ENCODE measurements around the gene LRRC4. TPM values are rescaled to one million over a fixed set of nuclear protein-coding genes. Genes with fewer than 3 reads are reported as not detected.

Gene LRRC4
- polyA plus RNA-seq, 1 of the 3 experiments (the other 2 are of a cell fraction): 0.44 TPM

DNA sequence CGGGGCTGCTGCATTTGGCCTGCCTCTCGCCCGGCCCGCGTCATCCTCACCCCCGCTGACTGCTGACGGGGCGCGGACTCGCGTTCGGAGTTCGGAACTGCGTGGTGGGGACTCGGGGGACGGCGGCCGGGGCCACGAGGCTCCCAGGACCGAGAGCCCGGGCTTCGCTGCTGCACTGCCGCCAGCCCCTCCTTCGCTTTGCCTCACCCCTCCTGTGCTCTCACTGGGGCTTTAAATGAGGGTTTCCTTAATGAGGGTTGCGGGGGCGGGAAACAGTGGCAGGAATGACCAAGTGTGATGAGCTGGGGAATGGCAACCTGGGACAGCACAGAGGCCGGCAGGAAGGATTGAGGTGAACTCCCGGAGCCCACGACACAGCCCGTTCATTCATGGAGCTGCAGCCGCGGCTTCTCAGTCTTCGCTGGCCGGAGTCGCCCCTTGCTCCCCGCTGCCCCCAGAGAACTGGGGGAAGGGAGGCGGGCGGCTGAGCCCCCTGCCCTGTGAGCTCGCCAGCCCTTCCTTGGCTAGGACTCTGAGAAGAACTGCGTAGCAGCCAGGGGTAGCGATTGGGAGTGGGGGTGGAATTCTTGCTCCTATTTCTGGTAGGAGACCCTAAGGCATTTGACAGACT lies 1.5 kb upstream of the LRRC4 start:
- no peaks in the 10 kb centered on the region for H3K27me3 ChIP-seq (ENCODE audit: insufficient read depth)
- H3F3A ChIP-seq (replicated peaks; ENCODE audit: insufficient read depth): no peaks in the 10 kb centered on the region
- no peak overlapping the region for H2AFZ ChIP-seq (ENCODE audit: low read depth)
- H3K79me2 ChIP-seq (ENCODE audit: insufficient read depth): peaks cover 5% of the 10 kb centered on the region; the same call in 1 of the 2 replicates
- no peak for DNase-seq
- peak overlapping the region; percentile 80; the same call in 1 of the 2 replicates for H3K4me2 ChIP-seq
- ChIA-PET POLR2A (interaction anchor here (0.9 kb wide), 1 partner anchor 9 kb away, joined by 3 read pairs; no protein-coding TSS in a partner anchor), CTCF (interaction anchor here (0.7 to 8.7 kb wide), 13 partner anchors 8 to 324 kb away, joined by 3 to 165 read pairs (median 4); no protein-coding TSS in a partner anchor)
- peaks cover 82% of the 10 kb centered on the region for H4K20me1 ChIP-seq (ENCODE audit: insufficient read depth)
- H3K36me3 ChIP-seq (replicated peaks in 1 of 2; ENCODE audit: control insufficient read depth in 1 of 2, insufficient read depth in 2 of 2, low read length in 1 of 2): peaks cover 0 to 15% of the 10 kb centered on the region in 2 experiments
- H3K27ac ChIP-seq (ENCODE audit: low read depth in 2 of 2, low read length in 1 of 2): no peak overlapping the region
- H3K9me3 ChIP-seq: no peaks in the 10 kb centered on the region
- no peak overlapping the region for H3K9ac ChIP-seq
- TF ChIP-seq, protein P1, sequence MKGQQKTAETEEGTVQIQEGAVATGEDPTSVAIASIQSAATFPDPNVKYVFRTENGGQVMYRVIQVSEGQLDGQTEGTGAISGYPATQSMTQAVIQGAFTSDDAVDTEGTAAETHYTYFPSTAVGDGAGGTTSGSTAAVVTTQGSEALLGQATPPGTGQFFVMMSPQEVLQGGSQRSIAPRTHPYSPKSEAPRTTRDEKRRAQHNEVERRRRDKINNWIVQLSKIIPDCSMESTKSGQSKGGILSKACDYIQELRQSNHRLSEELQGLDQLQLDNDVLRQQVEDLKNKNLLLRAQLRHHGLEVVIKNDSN (IDR thresholded peaks at IDR 0.05; ENCODE audit: borderline replicate concordance, low read depth): no peak
- TF ChIP-seq FOXJ3 (CRISPR knock-in tag; IDR thresholded peaks at IDR 0.05) (no peak), ELF1 (IDR thresholded peaks at IDR 0.05) (no peak), EZH2phosphoT487 (IDR thresholded peaks at IDR 0.05; ENCODE audit: borderline replicate concordance, low read depth) (no peak), RAD21 (IDR thresholded peaks at IDR 0.05; ENCODE audit: low read length) (no peak), YY1 (IDR thresholded peaks at IDR 0.05; ENCODE audit: low read depth) (no peak), MXI1 (IDR thresholded peaks at IDR 0.05; ENCODE audit: low read depth, low read length) (no peak)
- TF ChIP-seq, protein P2, sequence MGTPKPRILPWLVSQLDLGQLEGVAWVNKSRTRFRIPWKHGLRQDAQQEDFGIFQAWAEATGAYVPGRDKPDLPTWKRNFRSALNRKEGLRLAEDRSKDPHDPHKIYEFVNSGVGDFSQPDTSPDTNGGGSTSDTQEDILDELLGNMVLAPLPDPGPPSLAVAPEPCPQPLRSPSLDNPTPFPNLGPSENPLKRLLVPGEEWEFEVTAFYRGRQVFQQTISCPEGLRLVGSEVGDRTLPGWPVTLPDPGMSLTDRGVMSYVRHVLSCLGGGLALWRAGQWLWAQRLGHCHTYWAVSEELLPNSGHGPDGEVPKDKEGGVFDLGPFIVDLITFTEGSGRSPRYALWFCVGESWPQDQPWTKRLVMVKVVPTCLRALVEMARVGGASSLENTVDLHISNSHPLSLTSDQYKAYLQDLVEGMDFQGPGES (IDR thresholded peaks at IDR 0.05; ENCODE audit: low read depth, low read length): no peak
- H3K4me3 ChIP-seq (ENCODE audit: low read depth in 2 of 2, low read length in 1 of 2): peak overlapping the region; percentile 10 to 62; a peak in 3 of 4 replicates
- H3K4me1 ChIP-seq (ENCODE audit: control insufficient read depth in 1 of 2, insufficient read depth in 2 of 2, low read depth in 1 of 2, low read length in 1 of 2): peaks cover 0 to 12% of the 10 kb centered on the region in 2 experiments; a peak in 2 of 4 replicates
- 65% methylated on average over 25 of the region's 41 CpGs for WGBS (ENCODE audit: low lambda C conversion rate)
- H3K9me2 ChIP-seq: no peaks in the 10 kb centered on the region

DNA sequence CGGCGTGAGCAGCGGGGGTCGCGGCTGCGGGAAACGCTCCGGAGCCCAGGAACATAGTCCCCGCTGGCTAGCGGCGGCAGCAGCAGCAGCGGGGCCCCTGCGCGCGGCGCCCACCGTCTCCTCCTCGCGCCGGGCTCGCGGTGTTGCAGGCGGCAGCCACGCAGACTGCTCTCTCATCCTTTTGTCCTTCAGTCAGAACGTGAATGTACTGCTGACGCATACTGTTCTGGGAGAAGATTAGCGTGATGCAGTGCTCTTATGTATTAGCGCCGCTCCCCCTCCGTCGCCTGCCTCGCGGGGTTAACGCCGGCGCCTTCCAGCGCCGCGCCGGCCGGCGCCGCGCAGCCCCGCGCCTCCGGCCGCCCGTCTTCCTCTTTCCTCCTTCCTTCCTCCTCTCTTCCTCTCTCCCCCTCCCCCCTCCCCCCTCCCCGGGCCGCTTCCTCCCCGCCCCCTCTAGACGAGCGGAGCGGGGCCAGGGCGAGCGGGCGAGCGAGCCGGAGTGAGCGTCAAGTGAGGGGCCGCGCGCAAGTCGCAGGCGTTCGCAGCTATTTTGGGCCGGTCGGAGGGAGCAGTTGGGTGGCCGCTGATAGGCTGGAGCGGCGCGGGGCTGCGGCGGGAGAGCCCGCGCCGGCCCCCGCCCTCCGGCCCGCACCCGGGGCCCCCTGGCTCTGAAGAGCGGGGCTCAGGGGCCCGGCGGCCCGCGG lies 816 bp upstream of the LRRC4 start:
- ChIA-PET POLR2A (interaction anchor here (0.9 kb wide), 1 partner anchor 8 kb away, joined by 3 read pairs; no protein-coding TSS in a partner anchor), CTCF (interaction anchor here (1.0 to 8.7 kb wide), 12 partner anchors 8 to 323 kb away, joined by 3 to 165 read pairs (median 8); no protein-coding TSS in a partner anchor)
- H3K79me2 ChIP-seq (ENCODE audit: insufficient read depth): peaks cover 9% of the 10 kb centered on the region; the same call in 1 of the 2 replicates
- no peaks in the 10 kb centered on the region for H3K9me2 ChIP-seq
- peaks cover 78% of the 10 kb centered on the region for H4K20me1 ChIP-seq (ENCODE audit: insufficient read depth)
- H2AFZ ChIP-seq (ENCODE audit: low read depth): no peak overlapping the region
- no peaks in the 10 kb centered on the region for H3K9me3 ChIP-seq
- peak overlapping the region in 1 of 2 experiments; percentile 51; a peak in 2 of 4 replicates for H3K27ac ChIP-seq (ENCODE audit: low read depth in 2 of 2, low read length in 1 of 2)
- no peak overlapping the region for H3K9ac ChIP-seq
- no peaks in the 10 kb centered on the region for H3F3A ChIP-seq (replicated peaks; ENCODE audit: insufficient read depth)
- peaks cover 0 to 15% of the 10 kb centered on the region in 2 experiments for H3K36me3 ChIP-seq (replicated peaks in 1 of 2; ENCODE audit: control insufficient read depth in 1 of 2, insufficient read depth in 2 of 2, low read length in 1 of 2)
- WGBS (ENCODE audit: low lambda C conversion rate): 14% methylated on average over 47 of the region's 87 CpGs
- H3K4me3 ChIP-seq (ENCODE audit: low read depth in 2 of 2, low read length in 1 of 2): peak overlapping the region; percentile 55 to 62
- H3K4me2 ChIP-seq: peak overlapping the region; percentile 80; the same call in 1 of the 2 replicates
- H3K27me3 ChIP-seq (ENCODE audit: insufficient read depth): no peaks in the 10 kb centered on the region
- H3K4me1 ChIP-seq (ENCODE audit: control insufficient read depth in 1 of 2, insufficient read depth in 2 of 2, low read depth in 1 of 2, low read length in 1 of 2): peaks cover 0 to 19% of the 10 kb centered on the region in 2 experiments; a peak in 2 of 4 replicates
- DNase-seq: peak; percentile 92
- TF ChIP-seq, protein P3, sequence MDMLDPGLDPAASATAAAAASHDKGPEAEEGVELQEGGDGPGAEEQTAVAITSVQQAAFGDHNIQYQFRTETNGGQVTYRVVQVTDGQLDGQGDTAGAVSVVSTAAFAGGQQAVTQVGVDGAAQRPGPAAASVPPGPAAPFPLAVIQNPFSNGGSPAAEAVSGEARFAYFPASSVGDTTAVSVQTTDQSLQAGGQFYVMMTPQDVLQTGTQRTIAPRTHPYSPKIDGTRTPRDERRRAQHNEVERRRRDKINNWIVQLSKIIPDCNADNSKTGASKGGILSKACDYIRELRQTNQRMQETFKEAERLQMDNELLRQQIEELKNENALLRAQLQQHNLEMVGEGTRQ (IDR thresholded peaks at IDR 0.05; ENCODE audit: borderline replicate concordance, low read depth, low read length): no peak
- TF ChIP-seq, protein P4, sequence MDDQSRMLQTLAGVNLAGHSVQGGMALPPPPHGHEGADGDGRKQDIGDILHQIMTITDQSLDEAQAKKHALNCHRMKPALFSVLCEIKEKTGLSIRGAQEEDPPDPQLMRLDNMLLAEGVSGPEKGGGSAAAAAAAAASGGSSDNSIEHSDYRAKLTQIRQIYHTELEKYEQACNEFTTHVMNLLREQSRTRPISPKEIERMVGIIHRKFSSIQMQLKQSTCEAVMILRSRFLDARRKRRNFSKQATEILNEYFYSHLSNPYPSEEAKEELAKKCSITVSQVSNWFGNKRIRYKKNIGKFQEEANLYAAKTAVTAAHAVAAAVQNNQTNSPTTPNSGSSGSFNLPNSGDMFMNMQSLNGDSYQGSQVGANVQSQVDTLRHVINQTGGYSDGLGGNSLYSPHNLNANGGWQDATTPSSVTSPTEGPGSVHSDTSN (IDR thresholded peaks at IDR 0.05): 0 out of 2 replicates have a peak, but pooled peaks have one; percentile 6
- no peak for TF ChIP-seq MEF2A (IDR thresholded peaks at IDR 0.05; ENCODE audit: borderline replicate concordance, low read depth)
- TF ChIP-seq NRF1 (IDR thresholded peaks at IDR 0.05; ENCODE audit: low read depth, low read length): peak; percentile 25
- TF ChIP-seq GATA2 (CRISPR knock-in tag; IDR thresholded peaks at IDR 0.05): no peak
- no peak for TF ChIP-seq JUND (IDR thresholded peaks at IDR 0.05)
- TF ChIP-seq TEAD4 (IDR thresholded peaks at IDR 0.05; ENCODE audit: borderline replicate concordance, insufficient read depth): no peak
- no peak for TF ChIP-seq FOXM1 (IDR thresholded peaks at IDR 0.05; ENCODE audit: low read depth)
- TF ChIP-seq, protein P5, sequence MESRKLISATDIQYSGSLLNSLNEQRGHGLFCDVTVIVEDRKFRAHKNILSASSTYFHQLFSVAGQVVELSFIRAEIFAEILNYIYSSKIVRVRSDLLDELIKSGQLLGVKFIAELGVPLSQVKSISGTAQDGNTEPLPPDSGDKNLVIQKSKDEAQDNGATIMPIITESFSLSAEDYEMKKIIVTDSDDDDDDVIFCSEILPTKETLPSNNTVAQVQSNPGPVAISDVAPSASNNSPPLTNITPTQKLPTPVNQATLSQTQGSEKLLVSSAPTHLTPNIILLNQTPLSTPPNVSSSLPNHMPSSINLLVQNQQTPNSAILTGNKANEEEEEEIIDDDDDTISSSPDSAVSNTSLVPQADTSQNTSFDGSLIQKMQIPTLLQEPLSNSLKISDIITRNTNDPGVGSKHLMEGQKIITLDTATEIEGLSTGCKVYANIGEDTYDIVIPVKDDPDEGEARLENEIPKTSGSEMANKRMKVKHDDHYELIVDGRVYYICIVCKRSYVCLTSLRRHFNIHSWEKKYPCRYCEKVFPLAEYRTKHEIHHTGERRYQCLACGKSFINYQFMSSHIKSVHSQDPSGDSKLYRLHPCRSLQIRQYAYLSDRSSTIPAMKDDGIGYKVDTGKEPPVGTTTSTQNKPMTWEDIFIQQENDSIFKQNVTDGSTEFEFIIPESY (IDR thresholded peaks at IDR 0.05; ENCODE audit: borderline replicate concordance, low read depth): no peak
- TF ChIP-seq, protein P6, sequence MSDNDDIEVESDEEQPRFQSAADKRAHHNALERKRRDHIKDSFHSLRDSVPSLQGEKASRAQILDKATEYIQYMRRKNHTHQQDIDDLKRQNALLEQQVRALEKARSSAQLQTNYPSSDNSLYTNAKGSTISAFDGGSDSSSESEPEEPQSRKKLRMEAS (IDR thresholded peaks at IDR 0.05; ENCODE audit: low read depth): peak; percentile 43; the same call in 1 of the 2 replicates
- TF ChIP-seq ELF1 (IDR thresholded peaks at IDR 0.05): no peak
- no peak for TF ChIP-seq RXRA (IDR thresholded peaks at IDR 0.05; ENCODE audit: borderline replicate concordance, low read depth)
